HepG2 (cell line): ENCODE measurements around the gene HDAC5. TPM values are rescaled to one million over a fixed set of nuclear protein-coding genes. Genes with fewer than 3 reads are reported as not detected.

Source experiments
- ARID4A ChIP-seq: sonication (generic); formaldehyde crosslinking; IDR thresholded peaks from 2 replicates; pipeline ENCODE4 v1.5.0; 2020; ENCODE audit warnings: mild to moderate bottlenecking, missing genetic modification reagents, borderline replicate concordance
- ATF3 ChIP-seq: sonication (generic); formaldehyde crosslinking; IDR thresholded peaks from 2 replicates; pipeline ENCODE4 v1.4.0; 2020; ENCODE audit warnings: missing genetic modification reagents
- DMTF1 ChIP-seq: sonication (generic); formaldehyde crosslinking; IDR thresholded peaks from 2 replicates; pipeline ENCODE4 v1.4.0; 2020; ENCODE audit warnings: mild to moderate bottlenecking, missing genetic modification reagents
- ERF ChIP-seq: IDR thresholded peaks from 2 replicates; pipeline ENCODE4 v1.6.1; 2018; ENCODE audit warnings: missing biosample characterization, missing genetic modification reagents
- ESRRA ChIP-seq: sonication (generic); formaldehyde crosslinking; IDR thresholded peaks from 2 replicates; pipeline ENCODE4 v1.5.1; 2020; ENCODE audit warnings: mild to moderate bottlenecking, low read depth, missing genetic modification reagents
- GABPA ChIP-seq, 2 experiments: IDR thresholded peaks; 2 replicates each; pipeline ENCODE4 v1.6.1; 2011 to 2016; ENCODE audit warnings: low read depth in 2 of 2, low read length in 1 of 2, missing biosample characterization in 1 of 2, missing genetic modification characterization in 1 of 2
- HNRNPL ChIP-seq: fragments of 200-400 bp; formaldehyde crosslinking; IDR thresholded peaks from 2 replicates; pipeline ENCODE4 v1.6.1; 2017; ENCODE audit warnings: mild to moderate bottlenecking, low read depth, low read length
- NFYB ChIP-seq: sonication (generic); formaldehyde crosslinking; IDR thresholded peaks from 2 replicates; pipeline ENCODE4 v1.4.0; 2020; ENCODE audit warnings: missing genetic modification reagents
- RNF2 ChIP-seq: fragments of 450-650 bp; conservative IDR thresholded peaks from 2 replicates; pipeline ENCODE4 v1.6.1; 2016; ENCODE audit warnings: low read depth
- SP140L ChIP-seq: sonication (generic); formaldehyde crosslinking; IDR thresholded peaks from 2 replicates; pipeline ENCODE4 v1.4.0; 2020; ENCODE audit warnings: missing genetic modification reagents, borderline replicate concordance
- SRSF1 ChIP-seq: fragments of 200-400 bp; formaldehyde crosslinking; optimal IDR thresholded peaks from 2 replicates; pipeline ENCODE3; 2017; ENCODE audit warnings: mild to moderate bottlenecking, low read depth, low read length, moderate library complexity
- SSRP1 ChIP-seq: IDR thresholded peaks from 2 replicates; pipeline ENCODE4 v1.6.1; 2016; ENCODE audit warnings: control low read depth
- TARDBP ChIP-seq: sonication (generic); formaldehyde crosslinking; IDR thresholded peaks from 2 replicates; pipeline ENCODE4 v1.8.0; 2022; ENCODE audit warnings: mild to moderate bottlenecking, missing genetic modification reagents
- YEATS2 ChIP-seq: sonication (generic); formaldehyde crosslinking; IDR thresholded peaks from 2 replicates; pipeline ENCODE4 v1.4.0; 2020; ENCODE audit warnings: missing genetic modification reagents, borderline replicate concordance
- ZBTB34 ChIP-seq: sonication (generic); formaldehyde crosslinking; IDR thresholded peaks from 2 replicates; pipeline ENCODE4 v1.8.0; 2022; ENCODE audit warnings: mild to moderate bottlenecking, missing genetic modification reagents
- ZNF317 ChIP-seq: sonication (generic); formaldehyde crosslinking; IDR thresholded peaks from 2 replicates; pipeline ENCODE4 v1.5.0; 2020; ENCODE audit warnings: mild to moderate bottlenecking, missing genetic modification reagents
- ZNF598 ChIP-seq: sonication (generic); formaldehyde crosslinking; IDR thresholded peaks from 2 replicates; pipeline ENCODE4 v1.5.1; 2020; ENCODE audit warnings: mild to moderate bottlenecking, missing genetic modification reagents, borderline replicate concordance
- ZNF709 ChIP-seq: sonication (generic); formaldehyde crosslinking; IDR thresholded peaks from 2 replicates; pipeline ENCODE4 v1.5.0; 2020; ENCODE audit warnings: mild to moderate bottlenecking, missing genetic modification reagents
- ZNF775 ChIP-seq: sonication (generic); formaldehyde crosslinking; IDR thresholded peaks from 2 replicates; pipeline ENCODE4 v1.4.0; 2020; ENCODE audit warnings: missing genetic modification reagents, mild to moderate bottlenecking, moderate library complexity, borderline replicate concordance
- ZNF883 ChIP-seq: sonication (generic); formaldehyde crosslinking; IDR thresholded peaks from 2 replicates; pipeline ENCODE4 v1.5.1; 2020; ENCODE audit warnings: mild to moderate bottlenecking, missing genetic modification reagents; ENCODE audit errors: not compliant biosample characterization
- polyA plus RNA-seq, 8 experiments: library from polyadenylated mRNA; depleted of rRNA in 3 of 8; stranded (reverse) in 7 of 8; unstranded in 1 of 8; fragments of >200 nt; fragmentation: Illumina TruSeq in 4 of 8; extraction: Trizol in 4 of 8; gene quantifications; 2 replicates each; pipeline versions ENCODE4 v1.2.1 to v1.2.3, GENCODE V29; 2011 to 2016; ENCODE audit warnings: low read depth in 4 of 8, missing spikeins in 1 of 8, mixed read lengths in 1 of 8; ENCODE audit not compliant: insufficient read depth in 1 of 8
- total RNA-seq, 5 experiments: library from RNA; depleted of rRNA; stranded (reverse); fragments of >200 nt; fragmentation: Illumina TruSeq; extraction: Trizol; gene quantifications; 2 replicates each; pipeline ENCODE4 v1.2.3, GENCODE V29; 2016; ENCODE audit warnings: low read depth in 1 of 5

Gene HDAC5
- total and polyA plus RNA-seq, 2 of the 13 experiments (the other 11 are each of a cell fraction or from before 2014, with no cell fraction given) = 46.4 to 85.4 TPM

- TF ChIP-seq ATF3 = peak; percentile 85
- TF ChIP-seq ZNF883 (CRISPR knock-in tag) = peak; percentile 58
- TF ChIP-seq SSRP1 (CRISPR knock-in tag) = no peak
- TF ChIP-seq ZNF317 (CRISPR knock-in tag) = peak; percentile 66; the same call in 1 of the 2 replicates
- TF ChIP-seq ZNF598 (CRISPR knock-in tag) = peak; percentile 43; the same call in 1 of the 2 replicates
- TF ChIP-seq SRSF1 = peak; percentile 63
- TF ChIP-seq NFYB = peak; percentile 20; the same call in 1 of the 2 replicates
- TF ChIP-seq TARDBP = peak; percentile 88
- TF ChIP-seq ZBTB34 = no peak
- no peak for TF ChIP-seq GABPA (IDR thresholded peaks at IDR 0.05; ENCODE audit: low read depth, low read length)
- TF ChIP-seq GABPA (CRISPR knock-in tag; IDR thresholded peaks at IDR 0.05; ENCODE audit: low read depth) = peak; percentile 55
- TF ChIP-seq RNF2 = no peak
- TF ChIP-seq ERF (CRISPR knock-in tag) = peak; percentile 94; the same call in 1 of the 2 replicates
- no peak for TF ChIP-seq YEATS2 (CRISPR knock-in tag)
- TF ChIP-seq ARID4A (CRISPR knock-in tag) = peak; percentile 80; the same call in 1 of the 2 replicates
- TF ChIP-seq SP140L = peak; percentile 75; the same call in 1 of the 2 replicates
- peak; percentile 63; the same call in 1 of the 2 replicates for TF ChIP-seq HNRNPL
- 0 out of 2 replicates have a peak, but pooled peaks have one; percentile 33 for TF ChIP-seq ZNF709 (CRISPR knock-in tag)
- TF ChIP-seq ESRRA (CRISPR knock-in tag) = peak; percentile 82
- 0 out of 2 replicates have a peak, but pooled peaks have one; percentile 68 for TF ChIP-seq DMTF1 (CRISPR knock-in tag)
- 0 out of 2 replicates have a peak, but pooled peaks have one; percentile 69 for TF ChIP-seq ZNF775
These were observed 14.8 kb downstream of the HDAC5 start (continued) for GRCh38 chr17:44108440-44109311.
